ENCODE data around the gene GTSF1L. TPM values are rescaled to one million over a fixed set of nuclear protein-coding genes. Genes with fewer than 3 reads are reported as not detected.

GTSF1L gene
- total RNA-seq, 2 donors from 2014 or later = not detected

- Histone ChIP-seq H3K4me1 (no peaks in the 10 kb centered on the region), H3K27ac (no peak overlapping the region), H3K4me3 (no peak overlapping the region), H3K9me3 (no peaks in the 10 kb centered on the region), H3K36me3 (no peaks in the 10 kb centered on the region), H3K9ac (ENCODE audit: low read depth in 2 of 2, low read length in 2 of 2) (no peak overlapping the region), H3K27me3 (no peaks in the 10 kb centered on the region)
- DNase-seq = no peak
- TF ChIP-seq CTCF (IDR thresholded peaks at IDR 0.05) = no peak
- intact Hi-C loops (cut with DNase I) = no loop called here
These were observed 1.1 kb downstream of the GTSF1L start for GRCh38 chr20:43725666-43726065.

- no peaks in the 10 kb centered on the region for H3K9me3 ChIP-seq
- no peak overlapping the region for H3K27ac ChIP-seq
- no peak for TF ChIP-seq CTCF (IDR thresholded peaks at IDR 0.05)
- no peaks in the 10 kb centered on the region for H3K4me1 ChIP-seq
- no peaks in the 10 kb centered on the region for H3K27me3 ChIP-seq
- intact Hi-C loops (cut with DNase I) = no loop called here
- DNase-seq = no peak
- H3K9ac ChIP-seq (ENCODE audit: low read depth in 2 of 2, low read length in 2 of 2) = no peak overlapping the region
- H3K4me3 ChIP-seq = no peak overlapping the region
- H3K36me3 ChIP-seq = no peaks in the 10 kb centered on the region
These were observed 2.4 kb downstream of the GTSF1L start for GRCh38 chr20:43724383-43724782.

- Histone ChIP-seq H3K27ac (no peak overlapping the region), H3K9ac (ENCODE audit: low read depth in 2 of 2, low read length in 2 of 2) (no peak overlapping the region), H3K36me3 (no peaks in the 10 kb centered on the region), H3K9me3 (no peaks in the 10 kb centered on the region), H3K4me1 (no peaks in the 10 kb centered on the region), H3K27me3 (no peaks in the 10 kb centered on the region), H3K4me3 (no peak overlapping the region)
- DNase-seq = no peak
- intact Hi-C loops (cut with DNase I) = no loop called here
- no peak for TF ChIP-seq CTCF (IDR thresholded peaks at IDR 0.05)
These were observed 3.1 kb downstream of the GTSF1L start for GRCh38 chr20:43723735-43724134.

- Histone ChIP-seq H3K27ac (no peak overlapping the region), H3K4me1 (no peaks in the 10 kb centered on the region), H3K4me3 (no peak overlapping the region), H3K27me3 (no peaks in the 10 kb centered on the region), H3K9me3 (no peaks in the 10 kb centered on the region), H3K36me3 (no peaks in the 10 kb centered on the region), H3K9ac (ENCODE audit: low read depth in 2 of 2, low read length in 2 of 2) (no peak overlapping the region)
- no peak for DNase-seq
- intact Hi-C loops (cut with DNase I) = no loop called here
- no peak for TF ChIP-seq CTCF (IDR thresholded peaks at IDR 0.05)
These were observed 3.6 kb downstream of the GTSF1L start for GRCh38 chr20:43723186-43723585.

- Histone ChIP-seq H3K27me3 (no peaks in the 10 kb centered on the region), H3K36me3 (no peaks in the 10 kb centered on the region), H3K4me3 (no peak overlapping the region), H3K9ac (ENCODE audit: low read depth in 2 of 2, low read length in 2 of 2) (no peak overlapping the region), H3K9me3 (no peaks in the 10 kb centered on the region), H3K4me1 (no peaks in the 10 kb centered on the region), H3K27ac (no peak overlapping the region)
- DNase-seq = no peak
- no peak for TF ChIP-seq CTCF (IDR thresholded peaks at IDR 0.05)
- intact Hi-C loops (cut with DNase I) = no loop called here
These were observed 4.7 kb downstream of the GTSF1L start for GRCh38 chr20:43722153-43722505.

All from colonic mucosa (tissue), 4 donors.